SK-N-SH (cell line): Measurements from ENCODE around the gene BNIP5. TPM values are rescaled to one million over a fixed set of nuclear protein-coding genes. Genes with fewer than 3 reads are reported as not detected.

Experiments
- CTCF ChIA-PET: fragments of 300-600, 350-600 bp; formaldehyde crosslinking; extraction: SDS; loops from one replicate; lab custom pipeline; 2021; lab: Yijun Ruan, JAX
- POLR2A ChIA-PET: fragments of 350-600 bp; sonication (Branson Sonifier 250); formaldehyde crosslinking; extraction: SDS; loops from one replicate; lab custom pipeline; 2020; ENCODE audit warnings: antibody characterized with exemption, inconsistent platforms; lab: Yijun Ruan, JAX
- DNase-seq: peaks from one replicate; pipeline ENCODE4 v3.0.0; 2012
- H2AFZ ChIP-seq: fragments of 200-600 bp; sonication (generic); 2 replicates; pipeline ENCODE4 v1.8.1; 2016; ENCODE audit warnings: antibody characterized with exemption, mild to moderate bottlenecking, low read depth
- H3F3A ChIP-seq: fragments of 200-600 bp; sonication (generic); replicated peaks from 2 replicates; pipeline ENCODE3; 2016; ENCODE audit warnings: antibody characterized with exemption, mild to moderate bottlenecking; ENCODE audit not compliant: insufficient read depth
- H3K27ac ChIP-seq, 2 experiments: fragments of 200-500 bp in 1 of 2; fragments of 200-600 bp in 1 of 2; sonication (Bioruptor generic) in 1 of 2; sonication (generic), shearing (Covaris generic) in 1 of 2; 2 replicates each; pipeline versions ENCODE4 v1.5.1 to v1.6.1; 2014 to 2016; ENCODE audit warnings: low read depth in 2 of 2, inconsistent platforms in 1 of 2, low read length in 1 of 2, mild to moderate bottlenecking in 1 of 2, mixed read lengths in 1 of 2
- H3K27me3 ChIP-seq: fragments of 200-600 bp; sonication (generic), shearing (Covaris generic); 2 replicates; pipeline ENCODE4 v1.6.1; 2016; ENCODE audit warnings: mixed run types; ENCODE audit not compliant: insufficient read depth
- H3K36me3 ChIP-seq, 2 experiments: fragments of 200-500 bp in 1 of 2; fragments of 200-600 bp in 1 of 2; sonication (Bioruptor generic) in 1 of 2; sonication (generic) in 1 of 2; replicated peaks in 1 of 2; 2 replicates each; pipeline versions ENCODE3 to v1.5.1; 2014 to 2016; ENCODE audit warnings: low read length in 1 of 2, mild to moderate bottlenecking in 1 of 2; ENCODE audit not compliant: insufficient read depth in 2 of 2, control insufficient read depth in 1 of 2
- H3K4me1 ChIP-seq, 2 experiments: fragments of 200-500 bp in 1 of 2; fragments of 200-600 bp in 1 of 2; sonication (Bioruptor generic) in 1 of 2; sonication (generic), shearing (Covaris generic) in 1 of 2; 2 replicates each; pipeline versions ENCODE4 v1.5.1 to v1.6.1; 2014 to 2016; ENCODE audit warnings: low read depth in 1 of 2, low read length in 1 of 2, mixed run types in 1 of 2; ENCODE audit not compliant: insufficient read depth in 2 of 2, control insufficient read depth in 1 of 2
- H3K4me2 ChIP-seq: fragments of 200-600 bp; sonication (generic), shearing (Covaris generic); 2 replicates; pipeline ENCODE4 v1.6.1; 2017; ENCODE audit warnings: mixed run types
- H3K4me3 ChIP-seq, 2 experiments: fragments of 200-500 bp in 1 of 2; fragments of 200-600 bp in 1 of 2; sonication (Bioruptor generic) in 1 of 2; sonication (generic), shearing (Covaris generic) in 1 of 2; 2 replicates each; pipeline versions ENCODE4 v1.5.1 to v1.8.1; 2014 to 2016; ENCODE audit warnings: low read depth in 2 of 2, inconsistent platforms in 1 of 2, low read length in 1 of 2, mild to moderate bottlenecking in 1 of 2, mixed read lengths in 1 of 2, moderate library complexity in 1 of 2
- H3K79me2 ChIP-seq: fragments of 200-600 bp; sonication (generic); 2 replicates; pipeline ENCODE4 v1.8.1; 2017; ENCODE audit warnings: mild to moderate bottlenecking; ENCODE audit not compliant: insufficient read depth
- H3K9ac ChIP-seq: fragments of 200-600 bp; sonication (generic); 2 replicates; pipeline ENCODE4 v1.6.1; 2017; ENCODE audit warnings: mixed run types
- H3K9me2 ChIP-seq: fragments of 200-600 bp; sonication (generic); 2 replicates; pipeline ENCODE4 v1.6.1; 2017; ENCODE audit warnings: mixed run types
- H3K9me3 ChIP-seq: fragments of 200-600 bp; sonication (generic); 2 replicates; pipeline ENCODE4 v1.6.1; 2017; ENCODE audit warnings: mixed run types, mild to moderate bottlenecking, moderate library complexity
- H4K20me1 ChIP-seq: fragments of 200-600 bp; sonication (generic); 2 replicates; pipeline ENCODE4 v1.6.1; 2017; ENCODE audit warnings: mild to moderate bottlenecking, mixed run types; ENCODE audit not compliant: insufficient read depth
- CHD2 ChIP-seq: fragments of 150-350 bp; IDR thresholded peaks from 2 replicates; pipeline ENCODE4 v1.6.1; 2018; ENCODE audit warnings: low read length; ENCODE audit not compliant: partially characterized antibody
- ELF1 ChIP-seq: IDR thresholded peaks from 2 replicates; pipeline ENCODE4 v1.4.0; 2012
- EP300 ChIP-seq, 2 experiments: IDR thresholded peaks; 2 replicates each; pipeline versions ENCODE4 v1.4.0 to v1.6.1; 2012; ENCODE audit warnings: borderline replicate concordance in 1 of 2, low read depth in 1 of 2, low read length in 1 of 2
- EZH2phosphoT487 ChIP-seq: fragments of 200-600 bp; sonication (generic); IDR thresholded peaks from 2 replicates; pipeline ENCODE4 v1.6.1; 2017; ENCODE audit warnings: low read depth, mixed run types, mild to moderate bottlenecking, antibody characterized with exemption, moderate library complexity, borderline replicate concordance
- FOXJ3 ChIP-seq: sonication (generic); formaldehyde crosslinking; IDR thresholded peaks from 2 replicates; pipeline ENCODE4 v1.5.1; 2020; ENCODE audit warnings: mild to moderate bottlenecking, missing genetic modification reagents
- JUND ChIP-seq: IDR thresholded peaks from 2 replicates; pipeline ENCODE4 v1.4.0; 2012
- MEF2A ChIP-seq: IDR thresholded peaks from 2 replicates; pipeline ENCODE4 v1.4.0; 2012; ENCODE audit warnings: low read depth, borderline replicate concordance
- MXI1 ChIP-seq: IDR thresholded peaks from 2 replicates; pipeline ENCODE4 v1.6.1; 2012; ENCODE audit warnings: mild to moderate bottlenecking, low read depth, low read length, improper control_type of control experiment
- NFIC ChIP-seq: IDR thresholded peaks from 2 replicates; pipeline ENCODE4 v1.4.0; 2012; ENCODE audit warnings: borderline replicate concordance
- RAD21 ChIP-seq: IDR thresholded peaks from 2 replicates; pipeline ENCODE4 v1.6.1; 2012; ENCODE audit warnings: mild to moderate bottlenecking, low read length
- RCOR1 ChIP-seq: fragments of 150-350 bp; IDR thresholded peaks from 2 replicates; pipeline ENCODE4 v1.6.1; 2017; ENCODE audit warnings: antibody characterized with exemption, low read length
- RFX5 ChIP-seq: IDR thresholded peaks from 2 replicates; pipeline ENCODE4 v1.6.1; 2012; ENCODE audit warnings: mild to moderate bottlenecking, improper control_type of control experiment, low read length
- SIN3A ChIP-seq: IDR thresholded peaks from 2 replicates; pipeline ENCODE4 v1.6.1; 2012; ENCODE audit warnings: low read depth, mild to moderate bottlenecking, low read length, moderate library complexity, borderline replicate concordance
- SMC3 ChIP-seq: IDR thresholded peaks from 2 replicates; pipeline ENCODE4 v1.6.1; 2012; ENCODE audit warnings: low read depth, low read length, improper control_type of control experiment
- TEAD4 ChIP-seq: IDR thresholded peaks from 2 replicates; pipeline ENCODE4 v1.4.0; 2012; ENCODE audit warnings: mild to moderate bottlenecking, borderline replicate concordance; ENCODE audit not compliant: insufficient read depth
- WGBS: methylation state at CpG from one replicate; pipeline ENCODE4 v1.1.6; 2017; ENCODE audit warnings: low lambda C conversion rate; 5-methylcytosine and 5-hydroxymethylcytosine counted together
- polyA plus RNA-seq, 3 experiments: library from polyadenylated mRNA; depleted of rRNA; stranded (reverse); fragments of >200 nt; gene quantifications; 2 replicates each; pipeline ENCODE4 v1.2.3, GENCODE V29; 2012
- TF ChIP-seq, protein P1 (sequence below): fragments of 200-600 bp; sonication (generic); IDR thresholded peaks from 2 replicates; pipeline ENCODE4 v1.6.1; 2017; ENCODE audit warnings: antibody characterized with exemption, mild to moderate bottlenecking, moderate library complexity
- TF ChIP-seq, protein P2 (sequence below): IDR thresholded peaks from 2 replicates; pipeline ENCODE4; 2012

Gene BNIP5
- polyA plus RNA-seq, 1 of the 3 experiments (the other 2 are of a cell fraction), result not detected

DNA sequence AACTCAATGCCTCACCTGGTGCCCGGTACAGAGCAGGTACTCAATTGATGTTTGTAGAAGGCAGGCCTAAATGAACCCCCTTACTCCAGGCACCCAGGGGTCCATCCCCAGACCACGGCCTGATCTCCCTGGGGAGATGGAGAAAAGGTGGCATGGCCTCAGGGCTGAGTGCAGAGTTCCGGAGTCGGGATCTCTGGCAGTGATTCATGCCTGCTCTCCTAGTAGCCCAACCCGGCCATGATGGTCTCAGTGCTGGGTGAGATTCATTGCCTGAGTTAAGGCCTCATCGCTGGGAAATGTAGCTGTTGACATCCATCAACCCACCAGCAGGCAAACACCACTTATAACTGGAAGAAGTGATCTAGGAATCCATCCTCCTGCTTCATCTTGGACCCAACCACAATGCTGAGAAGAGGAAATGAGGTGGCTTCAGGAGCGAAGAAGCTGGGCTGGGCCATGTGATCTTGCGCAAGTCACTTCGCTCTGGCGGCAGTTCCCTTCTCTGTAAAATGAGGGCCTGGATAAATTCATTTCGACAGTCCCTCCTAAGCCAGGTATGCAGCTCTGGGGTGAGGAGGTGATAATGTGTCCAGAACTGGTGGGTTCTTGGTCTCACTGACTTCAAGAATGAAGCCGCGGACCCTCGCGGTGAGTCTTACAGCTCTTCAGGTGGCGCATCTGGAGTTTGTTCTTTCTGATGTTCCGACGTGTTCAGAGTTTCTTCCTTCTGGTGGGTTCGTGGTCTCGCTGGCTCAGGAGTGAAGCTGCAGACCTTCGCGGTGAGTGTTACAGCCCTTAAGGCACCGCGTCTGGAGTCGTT is 26.1 kb upstream of the BNIP5 start (continued):
- no peak for TF ChIP-seq FOXJ3 (CRISPR knock-in tag)
- TF ChIP-seq, all 33 proteins: peak for 0

DNA sequence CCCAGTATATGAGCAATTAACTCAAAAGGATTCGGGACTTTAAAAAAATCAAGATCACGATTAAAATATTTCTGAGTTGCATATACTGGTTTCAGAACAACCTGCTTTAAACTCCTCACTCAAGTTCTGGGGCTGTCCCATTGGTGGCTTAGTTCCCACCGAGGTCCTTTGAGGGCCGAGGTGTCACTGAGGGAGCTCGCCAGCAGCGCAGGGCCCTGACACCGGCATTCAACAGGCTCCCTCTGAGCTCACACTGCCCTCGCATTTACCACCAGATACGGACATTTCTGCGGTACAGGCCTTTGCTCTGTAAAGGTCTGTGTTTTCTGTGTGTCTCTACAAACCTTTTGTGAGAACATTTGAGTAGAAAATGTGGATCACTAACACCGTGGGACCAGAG is 24.4 kb upstream of the BNIP5 start:
- DNase-seq, result no peak
- Histone ChIP-seq H3K4me1 (peaks cover 2 to 6% of the 10 kb centered on the region in 2 experiments; a peak in 2 of 4 replicates), H3K9me2 (no peaks in the 10 kb centered on the region), H3K27me3 (no peaks in the 10 kb centered on the region), H3F3A (no peaks in the 10 kb centered on the region), H3K9ac (no peak overlapping the region), H2AFZ (no peak overlapping the region), H3K4me3 (no peak overlapping the region), H3K79me2 (no peaks in the 10 kb centered on the region), H3K4me2 (no peak overlapping the region), H3K9me3 (no peaks in the 10 kb centered on the region), H3K27ac (no peak overlapping the region), H4K20me1 (no peaks in the 10 kb centered on the region), H3K36me3 (no peaks in the 10 kb centered on the region)
- ChIA-PET CTCF (interaction anchor here (0.9 to 9.1 kb wide), 16 partner anchors 8 to 234 kb away, joined by 3 to 149 read pairs (median 4); partner anchors contain the start of gene BNIP5), POLR2A (no interaction called here)
- 86% methylated on average over 11 of the region's 11 CpGs for WGBS
- no peak for TF ChIP-seq RFX5
- TF ChIP-seq, protein P1, sequence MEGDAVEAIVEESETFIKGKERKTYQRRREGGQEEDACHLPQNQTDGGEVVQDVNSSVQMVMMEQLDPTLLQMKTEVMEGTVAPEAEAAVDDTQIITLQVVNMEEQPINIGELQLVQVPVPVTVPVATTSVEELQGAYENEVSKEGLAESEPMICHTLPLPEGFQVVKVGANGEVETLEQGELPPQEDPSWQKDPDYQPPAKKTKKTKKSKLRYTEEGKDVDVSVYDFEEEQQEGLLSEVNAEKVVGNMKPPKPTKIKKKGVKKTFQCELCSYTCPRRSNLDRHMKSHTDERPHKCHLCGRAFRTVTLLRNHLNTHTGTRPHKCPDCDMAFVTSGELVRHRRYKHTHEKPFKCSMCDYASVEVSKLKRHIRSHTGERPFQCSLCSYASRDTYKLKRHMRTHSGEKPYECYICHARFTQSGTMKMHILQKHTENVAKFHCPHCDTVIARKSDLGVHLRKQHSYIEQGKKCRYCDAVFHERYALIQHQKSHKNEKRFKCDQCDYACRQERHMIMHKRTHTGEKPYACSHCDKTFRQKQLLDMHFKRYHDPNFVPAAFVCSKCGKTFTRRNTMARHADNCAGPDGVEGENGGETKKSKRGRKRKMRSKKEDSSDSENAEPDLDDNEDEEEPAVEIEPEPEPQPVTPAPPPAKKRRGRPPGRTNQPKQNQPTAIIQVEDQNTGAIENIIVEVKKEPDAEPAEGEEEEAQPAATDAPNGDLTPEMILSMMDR, result no peak
- no peak for TF ChIP-seq TEAD4
- TF ChIP-seq, protein P2, sequence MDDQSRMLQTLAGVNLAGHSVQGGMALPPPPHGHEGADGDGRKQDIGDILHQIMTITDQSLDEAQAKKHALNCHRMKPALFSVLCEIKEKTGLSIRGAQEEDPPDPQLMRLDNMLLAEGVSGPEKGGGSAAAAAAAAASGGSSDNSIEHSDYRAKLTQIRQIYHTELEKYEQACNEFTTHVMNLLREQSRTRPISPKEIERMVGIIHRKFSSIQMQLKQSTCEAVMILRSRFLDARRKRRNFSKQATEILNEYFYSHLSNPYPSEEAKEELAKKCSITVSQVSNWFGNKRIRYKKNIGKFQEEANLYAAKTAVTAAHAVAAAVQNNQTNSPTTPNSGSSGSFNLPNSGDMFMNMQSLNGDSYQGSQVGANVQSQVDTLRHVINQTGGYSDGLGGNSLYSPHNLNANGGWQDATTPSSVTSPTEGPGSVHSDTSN, result no peak
- no peak for TF ChIP-seq EP300 (IDR thresholded peaks at IDR 0.05; ENCODE audit: borderline replicate concordance in 1 of 2, low read depth in 1 of 2, low read length in 1 of 2)
- no peak for TF ChIP-seq RAD21
- TF ChIP-seq JUND, result no peak

DNA sequence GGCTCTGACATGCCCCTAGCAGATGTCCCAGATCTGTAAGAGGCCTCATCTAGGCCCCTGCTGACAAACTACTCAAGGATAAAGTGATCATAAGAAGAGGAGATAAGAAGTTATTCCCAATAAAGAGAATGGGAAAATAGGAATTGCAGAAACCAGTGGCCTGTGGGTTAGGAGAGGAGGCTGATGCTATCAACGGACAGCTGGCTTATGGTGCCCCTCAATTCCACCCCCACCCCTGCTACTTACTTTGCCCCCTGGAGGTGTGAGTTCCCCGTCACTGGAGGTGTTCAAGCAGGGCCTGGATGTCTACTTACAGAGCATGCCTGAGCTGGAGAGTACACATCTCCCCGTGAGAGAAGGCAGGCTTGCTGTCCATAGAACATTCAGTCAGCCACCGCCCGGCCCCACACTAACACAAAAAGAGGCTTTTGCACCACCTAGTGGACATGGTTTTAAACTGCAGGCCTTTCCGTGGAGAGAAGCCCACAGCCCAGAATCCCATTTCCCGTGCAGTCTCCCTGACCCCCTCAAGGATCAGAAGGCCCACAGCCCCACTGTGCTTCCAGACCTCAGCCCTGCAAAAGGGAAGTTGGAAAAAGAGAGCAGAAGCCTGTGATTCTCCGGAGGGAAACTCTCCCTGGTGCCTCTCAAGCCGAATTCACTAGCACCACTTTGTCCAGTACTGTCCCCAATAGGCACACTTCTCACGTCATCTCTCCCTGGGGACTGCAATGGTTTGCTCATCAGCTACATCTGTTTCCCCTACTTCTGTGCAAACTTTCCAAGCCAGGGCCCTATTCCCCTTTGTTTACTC is 23.8 kb upstream of the BNIP5 start:
- Histone ChIP-seq H3K36me3 (no peaks in the 10 kb centered on the region), H3K27ac (no peak overlapping the region), H4K20me1 (no peaks in the 10 kb centered on the region), H2AFZ (peak overlapping the region; percentile 52; the same call in 1 of the 2 replicates), H3K4me2 (no peak overlapping the region), H3K4me1 (peaks cover 2 to 6% of the 10 kb centered on the region in 2 experiments; a peak in 2 of 4 replicates), H3K79me2 (no peaks in the 10 kb centered on the region), H3K9me2 (no peaks in the 10 kb centered on the region), H3K4me3 (peak overlapping the region in 1 of 2 experiments; percentile 40; a peak in 1 of 4 replicates), H3F3A (no peaks in the 10 kb centered on the region), H3K9ac (no peak overlapping the region), H3K27me3 (no peaks in the 10 kb centered on the region), H3K9me3 (no peaks in the 10 kb centered on the region)
- CTCF ChIA-PET, result interaction anchor here (0.6 to 9.1 kb wide), 36 partner anchors 8 to 491 kb away, joined by 3 to 149 read pairs (median 4); partner anchors contain the start of gene BNIP5
- POLR2A ChIA-PET, result no interaction called here
- DNase-seq, result peak; percentile 87
- TF ChIP-seq ELF1 (no peak), MXI1 (no peak), EZH2phosphoT487 (no peak), FOXJ3 (CRISPR knock-in tag) (no peak), RAD21 (peak; percentile 94), CHD2 (peak; percentile 29), RCOR1 (no peak), SIN3A (no peak), SMC3 (peak; percentile 78), NFIC (no peak), MEF2A (no peak)
- TF ChIP-seq, protein P1, result peak; percentile 79
- WGBS, result 23% methylated on average over 9 of the region's 10 CpGs
